ENCODE data around the gene BTN2A1.

The BTN2A1 gene

DNA sequence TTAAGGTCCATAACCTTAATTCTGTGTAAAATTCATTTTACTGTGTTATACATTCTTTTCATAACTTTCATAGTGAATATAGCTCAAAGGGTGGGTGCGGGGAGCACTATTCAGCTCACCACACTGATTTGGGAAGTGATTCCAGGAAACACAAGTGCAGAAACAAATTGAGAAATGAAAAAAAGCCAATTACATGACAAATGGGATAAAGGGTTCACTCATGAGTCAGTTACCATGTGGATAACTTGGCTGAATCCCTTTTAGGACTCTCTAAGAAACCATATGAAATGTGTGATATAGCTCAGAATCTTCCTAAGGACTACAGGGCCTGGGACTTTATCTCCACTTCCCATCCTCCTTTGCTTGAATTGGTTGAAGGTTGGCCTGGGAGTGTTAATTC, 3.1 kb upstream of the BTN2A1 start:
- TF ChIP-seq POLR2AphosphoS5 (IDR thresholded peaks at IDR 0.05; ENCODE audit: low read depth, low read length) (no peak), SIN3A (IDR thresholded peaks at IDR 0.05; ENCODE audit: borderline replicate concordance, insufficient read depth, low read length) (no peak)

DNA sequence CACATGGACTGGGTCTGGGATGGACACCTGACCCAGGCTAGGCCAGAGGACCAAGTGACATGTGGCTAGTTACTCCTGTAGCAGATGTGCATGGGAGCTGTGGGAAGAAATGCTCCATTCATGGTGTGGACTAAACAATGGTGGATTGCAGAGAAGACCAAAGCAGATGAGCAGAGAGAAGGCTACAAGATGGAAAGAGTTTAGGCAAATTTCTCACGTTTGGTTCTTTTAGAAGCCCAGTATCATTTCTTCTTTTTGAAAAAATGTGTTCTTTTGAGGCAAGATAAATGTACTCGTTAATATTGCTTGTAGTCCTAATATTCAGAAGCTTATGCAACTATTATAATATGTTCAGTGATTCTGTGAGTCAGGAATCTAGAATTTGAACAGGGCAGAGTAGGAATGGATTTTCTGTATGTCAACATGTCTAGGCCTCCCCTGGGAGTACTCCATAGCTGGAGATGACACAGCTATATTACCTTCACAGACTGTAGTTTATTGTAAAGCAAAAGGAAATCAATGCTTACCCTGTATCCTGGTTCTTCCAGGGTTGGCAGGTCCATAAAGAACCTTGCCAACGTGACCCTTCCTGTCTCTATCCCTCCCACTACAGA, 2.3 kb upstream of the BTN2A1 start:
- TF ChIP-seq POLR2AphosphoS5 (IDR thresholded peaks at IDR 0.05; ENCODE audit: low read depth, low read length) = no peak
- no peak for TF ChIP-seq SIN3A (IDR thresholded peaks at IDR 0.05; ENCODE audit: borderline replicate concordance, insufficient read depth, low read length)
- no peak for TF ChIP-seq TAF1 (IDR thresholded peaks at IDR 0.05; ENCODE audit: borderline replicate concordance, insufficient read depth, low read length)
- no peak for TF ChIP-seq FOXP2 (optimal IDR thresholded peaks at IDR 0.05; ENCODE audit: borderline replicate concordance, extremely low read depth, extremely low read length, insufficient read depth)
- TF ChIP-seq, protein P1, sequence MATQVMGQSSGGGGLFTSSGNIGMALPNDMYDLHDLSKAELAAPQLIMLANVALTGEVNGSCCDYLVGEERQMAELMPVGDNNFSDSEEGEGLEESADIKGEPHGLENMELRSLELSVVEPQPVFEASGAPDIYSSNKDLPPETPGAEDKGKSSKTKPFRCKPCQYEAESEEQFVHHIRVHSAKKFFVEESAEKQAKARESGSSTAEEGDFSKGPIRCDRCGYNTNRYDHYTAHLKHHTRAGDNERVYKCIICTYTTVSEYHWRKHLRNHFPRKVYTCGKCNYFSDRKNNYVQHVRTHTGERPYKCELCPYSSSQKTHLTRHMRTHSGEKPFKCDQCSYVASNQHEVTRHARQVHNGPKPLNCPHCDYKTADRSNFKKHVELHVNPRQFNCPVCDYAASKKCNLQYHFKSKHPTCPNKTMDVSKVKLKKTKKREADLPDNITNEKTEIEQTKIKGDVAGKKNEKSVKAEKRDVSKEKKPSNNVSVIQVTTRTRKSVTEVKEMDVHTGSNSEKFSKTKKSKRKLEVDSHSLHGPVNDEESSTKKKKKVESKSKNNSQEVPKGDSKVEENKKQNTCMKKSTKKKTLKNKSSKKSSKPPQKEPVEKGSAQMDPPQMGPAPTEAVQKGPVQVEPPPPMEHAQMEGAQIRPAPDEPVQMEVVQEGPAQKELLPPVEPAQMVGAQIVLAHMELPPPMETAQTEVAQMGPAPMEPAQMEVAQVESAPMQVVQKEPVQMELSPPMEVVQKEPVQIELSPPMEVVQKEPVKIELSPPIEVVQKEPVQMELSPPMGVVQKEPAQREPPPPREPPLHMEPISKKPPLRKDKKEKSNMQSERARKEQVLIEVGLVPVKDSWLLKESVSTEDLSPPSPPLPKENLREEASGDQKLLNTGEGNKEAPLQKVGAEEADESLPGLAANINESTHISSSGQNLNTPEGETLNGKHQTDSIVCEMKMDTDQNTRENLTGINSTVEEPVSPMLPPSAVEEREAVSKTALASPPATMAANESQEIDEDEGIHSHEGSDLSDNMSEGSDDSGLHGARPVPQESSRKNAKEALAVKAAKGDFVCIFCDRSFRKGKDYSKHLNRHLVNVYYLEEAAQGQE (IDR thresholded peaks at IDR 0.05; ENCODE audit: insufficient read depth in 1 of 2, low read depth in 2 of 2, low read length in 2 of 2) = no peak

DNA sequence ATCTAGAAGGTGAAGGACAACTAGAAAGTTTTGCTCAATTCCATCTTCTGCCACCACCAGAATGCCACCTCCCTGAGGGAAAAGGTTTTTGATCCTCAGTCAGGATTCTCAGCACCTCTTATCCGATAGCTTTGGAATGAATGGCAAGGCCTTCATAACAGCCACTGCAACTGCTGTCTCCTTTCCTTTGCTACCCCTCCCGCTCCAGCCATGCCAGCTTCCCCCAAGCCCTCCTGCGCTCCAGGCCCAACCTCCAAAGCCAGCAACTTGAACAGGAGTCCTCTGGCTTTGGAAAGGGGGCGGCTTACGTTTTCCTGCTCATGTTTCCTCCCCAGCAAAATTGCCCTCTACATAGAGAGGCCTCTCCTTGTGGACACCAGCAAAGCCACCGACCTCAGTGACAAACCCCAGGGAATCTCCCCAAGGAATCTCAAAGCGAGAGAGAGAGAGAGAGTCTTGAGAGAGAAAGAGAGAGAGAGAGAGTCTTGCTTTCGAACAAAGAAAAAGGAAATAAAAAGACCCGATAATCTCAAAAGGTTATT, 420 bp upstream of the BTN2A1 start:
- no peak for TF ChIP-seq POLR2AphosphoS5 (IDR thresholded peaks at IDR 0.05; ENCODE audit: low read depth, low read length)
- no peak for TF ChIP-seq FOXP2 (optimal IDR thresholded peaks at IDR 0.05; ENCODE audit: borderline replicate concordance, extremely low read depth, extremely low read length, insufficient read depth)
- no peak for TF ChIP-seq TAF1 (IDR thresholded peaks at IDR 0.05; ENCODE audit: borderline replicate concordance, insufficient read depth, low read length)
- no peak for TF ChIP-seq SIN3A (IDR thresholded peaks at IDR 0.05; ENCODE audit: borderline replicate concordance, insufficient read depth, low read length)
- TF ChIP-seq, protein P1 (IDR thresholded peaks at IDR 0.05; ENCODE audit: insufficient read depth in 1 of 2, low read depth in 2 of 2, low read length in 2 of 2) = no peak

DNA sequence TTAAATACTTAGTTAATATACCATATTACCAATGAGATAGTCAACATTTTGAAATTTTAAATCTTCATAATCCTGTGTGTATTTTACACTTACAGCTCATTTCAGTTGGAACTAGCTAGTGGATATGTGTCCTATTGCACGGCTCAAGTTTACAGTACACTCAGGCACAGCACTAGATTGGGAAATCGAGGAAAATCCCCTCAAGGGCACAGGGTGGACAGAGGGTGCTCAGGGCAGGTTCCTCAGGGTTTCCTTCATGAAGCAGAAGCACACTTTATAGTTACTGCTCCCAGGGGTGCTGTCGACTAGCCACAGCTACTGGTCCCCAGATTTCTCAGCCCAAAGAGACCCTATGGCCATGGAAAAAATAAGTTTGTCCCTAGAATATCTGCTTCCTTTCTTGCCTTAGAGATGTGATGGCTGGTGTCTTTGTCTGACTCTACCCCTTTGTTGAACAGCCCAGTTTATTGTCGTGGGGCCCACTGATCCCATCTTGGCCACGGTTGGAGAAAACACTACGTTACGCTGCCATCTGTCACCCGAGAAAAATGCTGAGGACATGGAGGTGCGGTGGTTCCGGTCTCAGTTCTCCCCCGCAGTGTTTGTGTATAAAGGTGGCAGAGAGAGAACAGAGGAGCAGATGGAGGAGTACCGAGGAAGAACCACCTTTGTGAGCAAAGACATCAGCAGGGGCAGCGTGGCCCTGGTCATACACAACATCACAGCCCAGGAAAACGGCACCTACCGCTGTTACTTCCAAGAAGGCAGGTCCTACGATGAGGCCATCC, 1.5 kb downstream of the BTN2A1 start:
- TF ChIP-seq, protein P1 (IDR thresholded peaks at IDR 0.05; ENCODE audit: insufficient read depth in 1 of 2, low read depth in 2 of 2, low read length in 2 of 2) = no peak
- no peak for TF ChIP-seq POLR2AphosphoS5 (IDR thresholded peaks at IDR 0.05; ENCODE audit: low read depth, low read length)
- TF ChIP-seq TAF1 (IDR thresholded peaks at IDR 0.05; ENCODE audit: borderline replicate concordance, insufficient read depth, low read length) = no peak
- no peak for TF ChIP-seq FOXP2 (optimal IDR thresholded peaks at IDR 0.05; ENCODE audit: borderline replicate concordance, extremely low read depth, extremely low read length, insufficient read depth)
- no peak for TF ChIP-seq SIN3A (IDR thresholded peaks at IDR 0.05; ENCODE audit: borderline replicate concordance, insufficient read depth, low read length)

DNA sequence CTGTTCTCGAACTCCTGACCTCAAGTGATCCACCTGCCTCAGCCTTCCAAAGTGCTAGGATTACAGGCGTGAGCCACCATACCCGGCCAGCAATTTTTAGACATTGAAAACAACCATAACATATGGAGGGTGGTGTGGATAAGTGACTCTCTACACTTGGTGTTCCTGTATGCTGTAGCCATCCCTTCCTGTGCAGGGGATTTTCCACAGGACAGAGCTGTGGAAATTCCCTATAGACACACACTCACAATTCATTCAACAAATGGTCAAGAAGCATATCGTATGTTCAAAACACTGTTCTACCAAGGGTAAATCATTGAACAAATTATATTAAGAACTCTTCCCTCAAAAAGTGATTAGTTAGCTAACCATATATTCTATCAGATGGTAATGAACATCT, 6.3 kb downstream of the BTN2A1 start:
- TF ChIP-seq FOXP2 (optimal IDR thresholded peaks at IDR 0.05; ENCODE audit: borderline replicate concordance, extremely low read depth, extremely low read length, insufficient read depth) (no peak), SIN3A (IDR thresholded peaks at IDR 0.05; ENCODE audit: borderline replicate concordance, insufficient read depth, low read length) (no peak), POLR2AphosphoS5 (IDR thresholded peaks at IDR 0.05; ENCODE audit: low read depth, low read length) (no peak), TAF1 (IDR thresholded peaks at IDR 0.05; ENCODE audit: borderline replicate concordance, insufficient read depth, low read length) (no peak)
- TF ChIP-seq, protein P1 (IDR thresholded peaks at IDR 0.05; ENCODE audit: insufficient read depth in 1 of 2, low read depth in 2 of 2, low read length in 2 of 2) = no peak
